GM21447 (cell line): ENCODE measurements around the gene LRCH2.
"Not testable (repeated sequence)": the region's sequence is repeated elsewhere in the genome, so short reads cannot be mapped to it uniquely, and the experiment has no call there.

ENCODE experiments used
- ATAC-seq: cut with Tn5 transposase; IDR thresholded peaks from one replicate; pipeline ENCODE4 v1.9.1; 2021; ENCODE audit not compliant: unreplicated experiment

The LRCH2 gene

DNA sequence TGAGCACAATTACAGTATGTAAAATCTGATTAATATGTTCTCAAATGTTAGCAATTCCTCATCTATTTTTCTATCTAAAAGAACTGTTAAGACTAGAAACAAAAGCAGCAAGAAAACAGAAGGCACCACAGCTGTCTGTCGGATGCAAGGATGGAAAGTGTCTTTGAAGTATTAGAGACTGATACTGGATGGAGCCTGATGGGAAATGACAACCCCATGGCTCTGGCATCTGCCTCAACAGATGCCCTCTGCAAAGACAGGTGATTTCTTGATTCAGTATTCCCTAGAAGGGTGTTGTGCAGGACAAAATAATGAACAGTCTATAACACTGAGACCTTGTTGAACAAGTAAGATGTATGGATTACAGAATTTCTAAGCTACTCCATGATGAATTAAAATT lies 19.7 kb downstream of the LRCH2 start:
- ATAC-seq = no peak

DNA sequence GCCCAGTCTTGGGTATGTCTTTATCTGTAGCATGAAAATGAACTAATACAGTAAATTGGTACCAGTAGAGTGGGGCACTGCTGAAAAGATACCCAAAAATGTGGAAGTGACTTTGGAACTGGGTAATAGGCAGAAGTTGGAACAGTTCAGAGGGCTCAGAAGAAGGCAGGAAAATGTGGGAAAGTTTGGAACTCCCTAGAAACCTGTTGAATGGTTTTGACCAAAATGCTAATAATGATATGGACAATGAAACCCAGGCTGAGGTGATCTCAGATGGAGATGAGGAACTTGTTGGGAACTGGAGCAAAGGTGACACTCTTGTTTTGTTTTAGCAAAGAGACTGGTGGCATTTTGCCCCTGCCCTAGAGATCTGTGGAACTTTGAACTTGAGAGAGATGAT lies 24.3 kb downstream of the LRCH2 start:
- not testable (repeated sequence) for ATAC-seq

DNA sequence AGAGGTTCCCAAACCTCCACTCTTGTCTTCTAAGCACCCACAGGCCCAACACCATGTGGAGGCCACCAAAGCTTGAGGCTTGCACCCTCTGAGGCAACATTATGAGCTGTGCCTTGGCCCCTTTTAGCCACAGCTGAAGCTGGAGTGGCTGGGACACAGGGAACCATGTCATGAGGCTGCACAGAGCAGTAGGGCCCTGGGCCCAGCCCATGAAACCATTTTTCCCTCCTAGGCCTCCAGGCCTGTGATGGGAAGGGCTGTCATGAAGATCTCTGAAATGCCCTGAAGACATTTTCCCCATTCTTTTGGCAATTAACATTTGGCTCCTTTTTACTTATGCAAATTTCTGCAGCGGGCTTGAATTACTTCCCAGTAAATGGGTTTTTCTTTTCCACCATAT lies 29.9 kb downstream of the LRCH2 start:
- no peak for ATAC-seq

DNA sequence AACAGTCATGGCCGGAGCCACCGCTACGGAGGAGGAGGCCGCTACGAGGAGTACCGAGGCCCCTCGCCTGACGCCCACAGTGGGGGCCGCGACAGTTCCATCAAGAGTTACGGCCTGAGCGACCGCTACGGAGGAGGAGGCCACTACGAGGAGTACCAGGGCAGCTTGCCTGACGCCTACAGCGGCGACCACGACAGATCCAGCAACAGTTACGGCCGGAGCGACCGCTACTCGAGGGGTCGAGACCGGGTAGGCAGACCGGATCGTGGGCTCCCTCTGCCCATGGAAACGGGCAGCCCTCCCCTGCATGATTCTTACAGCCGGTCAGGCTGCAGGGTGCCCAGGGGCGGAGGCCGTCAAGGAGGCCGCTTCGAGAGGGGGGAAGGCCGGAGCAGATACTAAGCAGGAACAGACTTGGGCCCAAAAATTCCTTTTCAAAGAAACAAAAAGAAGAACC lies 41.6 kb downstream of the LRCH2 start:
- no peak for ATAC-seq

DNA sequence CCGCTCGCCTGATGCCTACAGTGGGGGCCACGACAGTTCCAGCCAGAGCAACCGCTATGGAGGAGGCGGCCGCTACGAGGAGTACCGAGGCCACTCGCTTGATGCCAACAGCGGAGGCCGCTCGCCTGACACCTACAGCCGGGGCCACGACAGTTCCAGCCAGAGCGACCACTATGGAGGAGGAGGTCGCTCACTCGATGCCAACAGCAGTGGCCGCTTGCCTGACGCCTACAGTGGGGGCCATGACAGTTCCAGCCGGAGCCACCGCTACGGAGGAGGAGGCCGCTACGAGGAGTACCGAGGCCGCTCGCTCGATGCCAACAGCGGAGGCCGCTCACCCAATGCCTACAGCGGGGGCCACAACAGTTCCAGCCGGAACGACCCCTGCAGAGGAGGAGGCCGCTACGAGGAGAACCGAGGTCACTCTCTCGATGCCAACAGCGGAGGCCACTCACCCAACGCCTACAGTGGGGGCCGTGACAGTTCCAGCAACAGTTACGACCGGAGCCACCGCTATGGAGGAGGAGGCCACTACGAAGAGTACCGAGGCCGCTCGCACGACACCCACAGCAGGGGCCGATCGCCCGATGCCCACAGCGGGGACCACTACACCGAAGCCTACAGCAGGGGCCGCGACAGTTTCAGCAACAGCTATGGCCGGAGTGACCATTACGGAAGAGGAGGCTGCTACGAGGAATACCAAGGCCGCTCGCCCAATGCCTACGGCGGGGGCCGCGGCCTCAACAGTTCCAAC lies 42.2 kb downstream of the LRCH2 start:
- no peak for ATAC-seq

DNA sequence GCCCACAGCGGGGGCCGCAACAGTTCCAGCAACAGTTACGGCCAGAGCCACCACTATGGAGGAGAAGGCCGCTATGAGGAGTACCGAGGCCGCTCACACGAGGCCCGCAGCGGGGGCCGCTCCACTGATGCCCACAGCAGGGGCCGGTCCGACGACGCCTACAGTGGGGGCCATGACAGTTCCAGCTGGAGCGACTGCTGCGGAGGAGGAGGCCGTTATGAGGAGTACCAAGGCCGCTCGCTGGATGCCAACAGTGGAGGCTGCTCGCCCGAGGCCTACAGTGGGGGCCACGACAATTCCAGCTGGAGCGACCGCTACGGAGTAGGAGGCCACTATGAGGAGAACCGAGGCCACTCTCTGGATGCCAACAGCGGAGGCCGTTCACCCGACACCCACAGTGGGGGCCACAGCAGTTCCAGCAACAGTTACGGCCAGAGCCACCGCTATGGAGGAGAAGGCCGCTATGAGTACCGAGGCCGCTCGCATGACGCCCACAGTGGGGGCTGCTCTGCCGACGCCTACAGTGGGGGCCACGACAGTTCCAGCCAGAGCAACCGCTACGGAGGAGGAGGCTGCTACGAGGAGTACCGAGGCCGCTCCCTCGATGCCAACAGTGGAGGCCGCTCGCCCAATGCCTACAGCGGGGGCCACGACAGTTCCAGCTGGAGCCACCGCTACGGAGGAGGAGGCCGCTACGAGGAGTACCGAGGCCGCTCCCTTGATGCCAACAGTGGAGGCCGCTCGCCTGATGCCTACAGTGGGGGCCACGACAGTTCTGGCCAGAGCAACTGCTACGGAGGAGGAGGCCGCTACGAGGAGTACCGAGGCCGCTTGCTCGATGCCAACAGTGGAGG lies 43.0 kb downstream of the LRCH2 start:
- ATAC-seq = no peak

DNA sequence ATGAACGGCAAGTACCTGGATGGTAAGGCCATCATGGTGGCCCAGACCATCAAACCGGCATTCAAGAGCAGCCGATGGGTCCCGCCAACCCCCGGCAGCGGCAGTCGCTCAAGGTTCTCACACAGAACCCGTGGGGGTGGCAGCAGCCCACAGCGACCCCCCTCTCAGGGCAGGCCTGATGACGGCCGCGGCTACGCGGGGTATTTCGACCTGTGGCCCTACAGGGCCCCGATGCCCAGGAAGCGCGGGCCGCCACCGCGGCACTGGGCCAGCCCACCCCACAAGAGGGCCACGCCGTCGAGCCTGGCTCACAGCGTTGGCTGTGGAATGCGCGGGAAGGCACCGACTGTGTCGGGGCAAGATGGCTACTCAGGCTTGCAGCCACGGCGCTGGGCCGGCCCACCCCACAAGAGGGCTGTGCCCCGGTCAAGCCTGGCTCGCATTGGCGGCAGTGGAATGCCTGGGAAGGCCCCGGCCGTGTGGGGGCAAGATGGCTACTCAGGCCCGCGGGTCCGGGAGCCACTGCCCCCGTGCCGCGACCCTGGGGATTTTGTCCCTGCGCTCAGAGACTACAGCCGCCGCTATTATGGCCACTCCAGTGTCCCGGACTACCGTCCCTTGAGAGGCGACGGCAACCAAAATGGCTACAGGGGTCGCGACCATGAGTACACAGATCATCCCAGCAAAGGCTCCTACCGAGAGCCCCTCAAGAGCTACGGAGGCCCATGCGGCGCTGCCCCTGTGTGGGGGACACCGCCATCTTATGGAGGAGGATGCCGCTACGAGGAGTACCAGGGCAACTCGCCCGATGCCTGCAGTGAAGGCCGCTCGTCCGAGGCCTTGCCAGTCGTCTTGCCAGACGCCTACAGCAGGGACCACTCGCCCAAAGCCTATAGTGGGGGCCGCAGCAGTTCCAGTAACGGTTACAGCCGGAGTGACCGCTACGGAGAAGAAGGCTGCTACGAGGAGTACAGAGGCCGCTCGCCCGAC lies 44.0 kb downstream of the LRCH2 start:
- ATAC-seq = no peak

DNA sequence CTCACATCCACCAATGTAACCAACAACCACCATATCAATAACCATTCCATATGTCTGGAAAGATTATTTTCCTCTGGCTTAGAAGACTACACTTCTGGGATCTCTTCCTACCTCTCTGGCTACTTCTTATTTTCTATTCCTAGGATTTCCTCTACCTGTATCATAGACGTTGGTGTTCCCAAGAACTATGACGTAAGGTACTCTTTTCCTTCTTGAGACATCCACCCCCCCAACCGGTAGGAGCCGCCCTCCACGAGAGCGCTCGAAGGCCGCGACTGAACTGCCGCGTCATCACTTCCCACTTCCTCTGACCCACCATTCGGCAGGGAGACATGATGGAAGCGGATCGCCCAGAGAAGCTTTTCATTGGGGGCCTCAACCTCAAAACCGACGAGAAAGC lies 44.8 kb downstream of the LRCH2 start, which contains the start of gene RBMXL3:
TSS of gene RBMXL3 (plus strand) at position 301 of the 400 bp plus-strand sequence. CDS start at position 333, 32 bp downstream.
- ATAC-seq = no peak

DNA sequence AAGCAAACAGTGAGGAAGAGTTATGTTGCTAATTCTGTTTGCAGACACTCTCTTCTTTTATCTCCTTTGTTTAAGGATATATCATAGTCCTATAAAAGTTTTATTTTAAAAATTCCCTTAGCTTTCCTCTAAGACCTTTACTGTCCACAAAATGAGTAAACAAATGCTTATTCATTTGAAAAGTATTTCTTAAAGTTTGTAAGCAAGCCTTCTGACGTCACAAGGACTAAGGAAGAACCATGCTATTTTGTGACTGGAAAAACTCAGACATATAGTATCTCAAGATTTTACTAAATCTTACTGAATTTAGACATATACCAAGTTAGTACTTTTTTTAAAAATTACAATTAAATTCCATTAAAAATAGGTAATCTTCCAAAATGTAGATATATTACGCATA lies 49.9 kb downstream of the LRCH2 start:
- ATAC-seq = no peak

DNA sequence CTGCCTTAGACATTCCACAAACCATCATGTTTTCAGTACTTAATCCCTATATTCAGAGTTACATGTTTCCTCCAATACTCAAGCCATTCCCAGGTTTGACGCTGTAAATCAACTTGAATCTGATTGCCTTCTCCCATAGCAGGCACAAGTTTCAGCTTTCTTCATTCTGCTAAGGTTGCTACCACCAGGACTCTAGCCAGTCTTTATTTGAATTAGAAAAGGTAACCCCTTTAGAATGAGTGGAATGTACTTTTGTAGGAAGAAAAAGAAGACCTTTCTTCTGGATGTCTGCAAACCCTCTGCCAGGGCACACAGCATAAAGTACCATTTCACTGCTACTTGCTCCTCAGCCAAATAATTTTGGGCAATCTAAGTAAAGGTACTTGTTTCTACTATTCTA lies 55.4 kb downstream of the LRCH2 start:
- no peak for ATAC-seq

DNA sequence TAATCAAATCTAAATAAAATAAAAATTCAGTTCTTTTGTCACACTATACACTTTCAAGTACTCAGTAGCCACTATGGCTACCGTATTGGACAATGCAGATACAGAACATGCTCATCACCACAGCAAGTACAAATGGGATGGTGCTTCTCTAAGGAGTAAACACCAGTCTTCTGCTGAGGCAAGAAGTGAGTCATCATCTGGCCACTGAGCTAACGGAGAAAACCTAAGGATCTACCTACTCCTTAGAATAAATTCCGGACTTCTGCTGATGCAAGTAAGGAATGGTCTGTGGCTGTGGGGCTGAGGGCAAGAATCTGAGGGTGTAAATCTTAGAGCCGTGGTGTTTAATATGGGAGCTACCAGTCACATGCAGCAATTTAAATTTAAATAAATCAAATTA lies 56.0 kb downstream of the LRCH2 start:
- ATAC-seq = no peak

DNA sequence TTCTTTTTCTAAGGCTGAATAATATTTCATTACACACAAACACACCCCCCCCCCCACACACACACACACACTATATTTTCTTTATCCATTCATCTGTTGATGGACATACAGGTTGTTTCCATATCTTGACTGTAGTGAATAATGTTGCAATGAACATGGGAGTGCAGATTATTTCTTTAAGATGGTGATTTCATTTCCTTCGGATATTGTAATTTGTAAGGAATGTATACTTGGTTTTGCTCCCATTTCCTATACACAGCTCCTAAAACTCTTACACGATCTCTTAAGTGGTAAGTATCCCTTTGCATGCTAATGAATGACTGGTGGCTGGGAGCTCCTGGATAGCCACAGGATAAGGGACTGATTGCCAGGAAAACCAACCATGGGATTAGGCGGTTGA lies 59.3 kb downstream of the LRCH2 start:
- ATAC-seq = no peak

DNA sequence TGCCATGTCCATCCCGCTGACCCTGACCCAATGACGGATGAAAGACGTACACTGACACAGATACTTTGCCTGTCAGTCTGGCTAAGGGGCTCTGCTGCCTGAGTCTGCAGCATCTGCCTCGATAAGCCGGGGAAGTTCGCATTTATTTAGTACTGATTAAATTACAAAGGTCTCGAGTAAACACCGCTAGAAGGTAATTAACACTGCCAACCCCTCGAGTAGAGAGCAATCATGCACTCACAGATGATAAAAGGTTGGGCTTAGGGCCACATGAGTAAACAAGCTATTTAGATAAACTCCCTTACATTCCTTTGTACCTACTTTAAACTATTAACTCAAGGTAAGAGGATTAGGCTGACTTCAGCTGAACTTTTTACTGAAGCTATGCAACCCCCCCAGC lies 60.7 kb downstream of the LRCH2 start:
- ATAC-seq = no peak

DNA sequence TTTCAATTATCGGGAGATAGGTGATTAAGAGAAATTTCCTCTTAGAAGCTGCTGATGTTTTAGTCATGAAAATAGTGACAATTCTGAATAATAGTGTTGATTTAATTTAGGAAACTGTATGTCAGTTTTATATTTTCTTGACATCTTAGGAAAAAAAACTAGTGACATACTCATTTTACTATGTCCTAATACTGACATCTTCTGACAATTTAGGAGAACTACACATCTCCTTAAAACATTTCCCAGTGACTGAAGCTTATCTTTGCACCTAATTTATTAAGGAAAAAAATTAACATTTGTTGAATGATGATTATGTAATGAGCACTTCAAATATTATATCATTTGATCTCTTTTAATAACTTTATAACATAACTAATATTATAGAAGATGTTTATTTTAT lies 86.7 kb downstream of the LRCH2 start:
- ATAC-seq = no peak

DNA sequence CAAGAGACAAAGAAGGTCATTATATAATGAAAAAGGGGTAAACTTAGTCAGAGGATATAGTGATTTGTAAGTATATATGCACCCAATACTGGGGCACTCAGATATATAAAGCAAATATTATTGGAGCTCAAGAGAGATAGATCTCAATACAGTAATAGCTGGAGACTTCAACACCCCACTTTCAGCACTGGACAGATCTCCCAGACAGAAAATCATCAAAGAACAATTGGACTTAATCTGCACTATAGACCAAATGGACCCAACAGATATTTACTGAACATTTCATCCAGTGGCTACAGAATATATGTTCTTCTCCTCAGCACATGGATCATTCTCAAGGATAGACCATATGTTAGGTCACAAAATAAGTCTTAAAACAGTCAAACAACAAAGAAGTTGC lies 91.8 kb downstream of the LRCH2 start:
- ATAC-seq = no peak

DNA sequence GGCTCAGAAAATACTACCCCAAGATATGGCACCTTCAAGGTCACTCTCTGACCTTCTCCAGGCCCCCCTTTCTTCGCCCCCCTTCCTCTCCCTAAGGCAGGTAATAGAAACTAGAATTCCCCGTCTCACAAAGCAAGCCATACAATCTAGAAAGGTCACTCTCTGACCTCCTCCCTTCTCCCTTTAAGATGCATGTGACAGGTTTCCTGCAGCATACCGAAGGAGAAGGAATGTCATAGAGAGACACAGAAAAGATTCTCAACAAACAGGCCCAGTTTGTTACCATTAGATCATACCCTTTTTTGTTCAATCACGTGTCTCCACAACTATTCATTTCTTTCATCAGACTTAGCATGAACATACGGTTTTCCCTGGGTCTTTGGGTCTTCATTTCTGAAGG lies 95.9 kb downstream of the LRCH2 start:
- no peak for ATAC-seq

DNA sequence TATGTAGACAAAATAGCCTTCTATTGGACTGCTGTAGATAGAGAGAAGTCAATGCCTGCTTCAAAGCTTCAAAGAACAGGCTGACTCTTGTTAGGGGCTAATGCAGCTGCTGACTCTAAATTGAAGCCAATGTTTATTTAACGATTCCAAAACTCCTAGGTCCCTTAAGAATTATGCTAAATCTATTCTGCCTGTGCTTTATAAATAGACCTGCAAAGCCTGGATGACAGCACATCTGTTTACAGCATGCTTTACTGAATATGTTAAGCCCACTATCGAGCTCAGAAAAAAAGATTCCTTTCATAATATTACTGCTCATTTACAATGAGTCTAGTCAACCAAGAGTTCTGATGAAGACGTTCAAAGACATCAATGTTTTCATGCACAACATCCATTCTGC lies 99.5 kb downstream of the LRCH2 start:
- ATAC-seq = no peak

DNA sequence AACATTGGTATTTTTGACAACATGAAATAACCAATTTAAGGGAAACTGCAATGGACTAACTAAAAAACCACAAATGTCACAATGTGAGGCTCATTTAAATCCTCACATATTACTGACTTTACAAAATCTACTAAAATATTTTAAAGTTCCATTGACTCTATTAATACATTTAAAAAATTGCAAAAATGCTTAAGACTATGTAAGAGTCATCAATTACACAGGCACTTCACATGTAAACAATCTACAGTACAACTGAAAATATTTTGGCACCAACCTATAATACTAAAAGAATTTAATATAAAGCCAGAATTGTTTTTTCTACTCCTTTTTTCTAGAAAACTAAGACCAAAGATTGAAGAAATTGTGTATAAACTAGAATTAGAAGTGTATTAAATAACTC lies 121.5 kb downstream of the LRCH2 start:
- no peak for ATAC-seq

DNA sequence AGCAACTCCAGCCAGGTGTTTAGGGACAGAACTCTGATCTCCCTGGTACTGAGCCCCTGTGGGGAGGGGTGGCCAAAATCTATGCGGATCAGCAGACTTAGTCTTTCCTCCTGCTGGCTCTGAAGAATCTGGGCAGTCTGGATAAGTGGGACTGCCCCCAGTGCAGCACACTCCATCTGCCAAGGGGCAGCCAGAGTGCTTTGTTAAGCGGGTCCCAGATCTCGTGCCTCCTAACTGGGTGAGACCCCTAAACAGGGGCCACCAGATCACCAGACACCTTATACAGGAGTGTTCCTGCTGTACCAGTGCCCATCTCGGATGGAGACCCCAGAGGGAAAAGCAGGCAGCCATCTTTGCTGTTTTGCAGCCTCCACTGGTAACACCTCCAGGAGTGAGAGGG lies 135.0 kb downstream of the LRCH2 start:
- ATAC-seq = no peak

DNA sequence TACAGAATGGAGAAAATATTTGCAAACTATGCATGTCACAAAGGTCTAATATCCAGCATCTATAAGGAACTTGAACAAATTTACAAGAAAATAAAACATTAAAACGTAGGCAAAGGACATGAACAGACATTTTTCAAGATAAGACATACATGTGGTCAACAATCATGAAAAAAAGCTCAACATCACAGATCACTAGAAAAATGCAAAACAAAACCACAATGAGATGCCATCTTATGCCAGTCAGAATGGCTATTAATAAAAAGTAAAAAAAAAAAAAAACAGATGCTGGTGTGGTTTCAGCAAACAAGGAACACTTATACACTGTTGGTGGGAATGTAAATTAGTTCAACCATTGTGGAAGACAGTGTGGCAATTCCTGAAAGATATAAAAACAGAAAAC lies 140.7 kb downstream of the LRCH2 start:
- no peak for ATAC-seq

DNA sequence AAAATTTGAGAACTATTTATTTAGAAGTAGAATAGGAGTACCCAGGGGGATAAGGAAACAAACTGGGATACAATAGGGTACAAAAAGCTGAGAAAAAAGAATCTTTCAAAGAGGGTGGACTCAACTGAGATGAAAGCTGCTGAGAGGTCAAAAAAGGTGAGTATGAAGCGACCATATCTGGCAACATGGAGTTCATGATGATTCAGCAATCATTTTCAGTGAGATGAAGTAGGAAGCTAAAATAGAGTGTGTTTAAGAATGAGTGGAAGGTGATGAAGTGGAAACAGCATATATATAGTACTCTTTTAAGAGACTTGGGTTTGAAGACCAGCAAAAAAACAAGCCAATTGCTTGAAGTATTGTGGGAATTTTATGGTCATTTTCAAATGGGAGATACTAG lies 144.5 kb downstream of the LRCH2 start:
- ATAC-seq = no peak
